Brain pericyte (primary cell): ENCODE data around the gene TRIP10.
"Not testable (repeated sequence)": the region's sequence is repeated elsewhere in the genome, so short reads cannot be mapped to it uniquely, and the experiment has no call there.

Source experiments
- DNase-seq: peaks from one replicate; pipeline ENCODE4 v3.0.0-alpha.2; 2012; ENCODE audit warnings: low read depth, low spot score

TRIP10 gene

DNA sequence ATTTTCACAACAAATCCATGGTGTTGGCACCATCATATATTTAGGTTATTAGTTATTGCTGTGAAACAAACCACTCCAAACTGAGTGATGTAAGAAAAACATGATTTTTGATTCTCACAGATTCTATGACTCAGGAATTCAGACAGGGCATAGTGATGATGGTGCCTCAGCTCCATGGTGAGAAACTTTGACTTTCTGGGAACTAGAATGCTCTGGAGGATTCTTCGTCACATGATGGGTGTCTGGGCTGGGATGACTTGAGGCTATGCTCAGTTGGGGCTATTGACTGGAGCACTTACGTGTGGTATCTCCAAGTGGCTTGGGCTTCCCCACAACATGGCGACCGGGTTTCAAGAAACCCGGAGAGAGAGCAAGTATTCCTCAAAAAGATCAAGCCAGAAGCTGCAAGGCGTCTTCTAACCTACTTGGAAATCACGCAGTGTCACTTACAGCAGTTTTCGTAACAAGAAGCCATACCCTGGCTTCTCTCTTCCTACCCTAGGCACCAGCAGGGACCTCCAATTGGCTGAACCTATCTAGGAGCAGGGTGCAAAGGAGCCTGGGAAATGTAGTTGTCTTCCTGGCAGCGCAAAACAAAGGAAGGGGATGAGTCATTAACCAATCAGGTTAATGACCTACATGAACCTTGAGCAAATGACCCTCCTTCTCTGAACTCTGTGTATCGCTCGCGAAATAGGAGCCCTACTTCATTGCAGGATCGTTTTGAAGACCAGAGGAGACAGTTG, 55.4 kb downstream of the TRIP10 start:
- no peak for DNase-seq

DNA sequence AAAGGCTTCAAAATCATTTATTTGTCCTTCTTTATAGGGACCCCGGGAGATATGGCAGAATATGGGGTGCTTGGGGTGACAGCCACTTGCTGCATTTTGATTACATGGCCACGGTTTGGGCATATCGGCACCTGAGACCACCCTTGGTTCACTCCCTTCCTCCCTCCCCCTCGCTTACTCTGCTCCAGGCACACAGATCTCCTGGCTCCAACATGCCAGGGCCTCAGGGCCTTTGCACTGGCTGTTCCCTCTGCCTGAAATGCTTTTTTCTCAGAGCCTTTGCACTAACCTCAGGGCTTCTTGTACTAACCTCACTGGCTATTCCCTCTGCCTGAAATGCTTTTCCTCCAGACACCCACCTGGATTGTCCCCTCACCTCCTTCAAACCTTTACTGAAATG, 56.8 kb downstream of the TRIP10 start:
- DNase-seq = no peak

- no peak for DNase-seq
Measured at GRCh38 chr19:6797646-6798045, 58.2 kb downstream of the TRIP10 start.

GRCh38 chr19:6800160-6800790, 60.8 kb downstream of the TRIP10 start:
- DNase-seq = not testable (repeated sequence)

DNA sequence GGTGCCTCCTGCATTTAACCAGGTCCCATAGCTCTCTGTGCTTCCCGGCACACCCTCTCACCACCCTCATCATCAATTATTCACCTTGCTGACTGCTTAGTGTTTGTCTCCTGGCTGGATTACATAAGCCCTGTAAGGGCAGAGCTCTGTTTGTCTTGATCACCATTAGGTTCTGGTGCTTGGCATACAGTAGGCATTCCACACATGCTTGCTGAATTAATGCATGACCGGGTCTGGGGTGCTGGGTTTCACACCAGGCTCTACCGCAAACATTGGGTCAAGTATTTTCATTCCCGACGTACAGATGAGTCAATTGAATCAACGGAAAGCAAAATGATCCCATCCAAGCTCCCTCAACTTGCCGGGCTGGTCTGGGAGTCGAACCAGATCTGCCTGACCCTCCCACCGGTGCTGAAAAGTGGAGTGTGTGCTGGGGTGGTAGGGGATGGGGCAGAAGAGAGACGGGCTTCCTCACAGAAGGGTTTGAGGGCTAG, 61.6 kb downstream of the TRIP10 start:
- DNase-seq = no peak
